Esophagus muscularis mucosa (tissue), 4 donors: ENCODE data around the gene LGALS16. TPM values are rescaled to one million over a fixed set of nuclear protein-coding genes. Genes with fewer than 3 reads are reported as not detected.

Experiments used
- DNase-seq: peaks from one replicate; pipeline ENCODE4 v3.0.0-alpha.2; 2017; ENCODE audit errors: extremely low spot score
- H3K27ac ChIP-seq, 4 donors: fragments of 200-600 bp; sonication (generic); replicated peaks in 1 of 4; 1 replicate in 3 of 4; 2 replicates in 1 of 4; pipeline ENCODE4 v1.5.1; 2016 to 2019; ENCODE audit warnings: mild to moderate bottlenecking in 1 of 4
- H3K27me3 ChIP-seq, 4 donors: fragments of 200-600 bp; sonication (generic); one replicate each; pipeline versions ENCODE4 v1.5.1 to v1.6.0; 2016 to 2019
- H3K36me3 ChIP-seq, 4 donors: fragments of 200-600 bp; sonication (generic); one replicate each; pipeline ENCODE4 v1.5.1; 2016 to 2019
- H3K4me1 ChIP-seq, 4 donors: fragments of 200-600 bp; sonication (generic); one replicate each; pipeline ENCODE4 v1.5.1; 2016 to 2019
- H3K4me3 ChIP-seq, 4 donors: fragments of 200-600 bp; sonication (generic); 1 replicate in 2 of 4; 2 replicates in 2 of 4; pipeline ENCODE4 v1.5.1; 2016 to 2019; ENCODE audit warnings: mild to moderate bottlenecking in 4 of 4, moderate library complexity in 1 of 4
- H3K9me3 ChIP-seq, 4 donors: fragments of 200-600 bp; sonication (generic); 1 replicate in 3 of 4; 2 replicates in 1 of 4; pipeline ENCODE4 v1.5.1; 2016 to 2019
- CTCF ChIP-seq, 3 experiments: fragments of 200-600 bp in 2 of 3; fragments of 450-650 bp in 1 of 3; sonication (generic) in 2 of 3; IDR thresholded peaks; one replicate each; pipeline ENCODE4 v1.5.1; 2017 to 2019; ENCODE audit warnings: antibody characterized with exemption in 3 of 3, mild to moderate bottlenecking in 2 of 3, moderate library complexity in 1 of 3
- EP300 ChIP-seq: sonication (generic); formaldehyde crosslinking; IDR thresholded peaks from one replicate; pipeline ENCODE4 v1.6.1; 2017; ENCODE audit warnings: antibody characterized with exemption
- POLR2A ChIP-seq: fragments of 450-650 bp; IDR thresholded peaks from one replicate; pipeline ENCODE4 v1.6.1; 2017; ENCODE audit warnings: antibody characterized with exemption, moderate library complexity, mild to moderate bottlenecking, low read depth
- POLR2AphosphoS5 ChIP-seq, 2 donors: sonication (generic); formaldehyde crosslinking; IDR thresholded peaks; one replicate each; pipeline ENCODE4 v1.6.1; 2017; ENCODE audit warnings: antibody characterized with exemption in 2 of 2
- WGBS: methylation state at CpG from one replicate; pipeline ENCODE4 v1.1.5; 2018; 5-methylcytosine and 5-hydroxymethylcytosine counted together
- intact Hi-C: fragments of 100-400 bp; cut with DNase I; formaldehyde crosslinking; loops from one replicate; pipeline ENCODE4 v1.15.1; 2023
- total RNA-seq, 4 donors: library from RNA; depleted of rRNA; stranded (reverse); fragments of >200 nt; gene quantifications; one replicate each; pipeline versions ENCODE4 v1.1.0 to v1.2.1, GENCODE V29; 2016

LGALS16 gene
- total RNA-seq, 4 donors from 2014 or later, result not detected

DNA sequence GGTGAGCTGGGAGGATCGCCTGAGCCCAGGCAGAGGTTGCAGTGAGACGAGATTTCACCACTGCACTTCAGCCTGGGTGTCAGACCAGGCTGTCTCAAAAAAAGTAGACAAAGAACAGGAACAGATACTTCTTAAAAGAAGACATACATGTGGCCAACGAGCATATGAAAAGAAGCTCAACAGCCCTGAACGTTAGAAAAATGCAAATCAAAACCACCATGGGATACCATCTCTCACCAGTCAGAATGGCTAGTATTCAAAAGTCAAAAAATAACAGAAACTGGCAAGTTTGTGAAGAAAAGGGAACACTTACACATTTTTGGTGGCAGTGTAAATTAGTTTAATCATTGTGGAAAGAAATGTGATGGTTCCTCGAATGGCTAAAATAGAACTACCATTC lies 45.6 kb downstream of the LGALS16 start:
- Histone ChIP-seq H3K9me3 (no peaks in the 10 kb centered on the region), H3K27me3 (peaks cover 0 to 26% (median 0%) of the 10 kb centered on the region in 4 donors), H3K27ac (no peak overlapping the region), H3K4me1 (no peaks in the 10 kb centered on the region), H3K36me3 (no peaks in the 10 kb centered on the region), H3K4me3 (no peak overlapping the region)
- intact Hi-C loops, result no loop called here
- TF ChIP-seq EP300 (no peak), CTCF (IDR thresholded peaks at IDR 0.05) (no peak), POLR2AphosphoS5 (IDR thresholded peaks at IDR 0.05) (no peak), POLR2A (no peak)
- WGBS, result 71% methylated on average over 5 of the region's 5 CpGs
- DNase-seq, result no peak

GRCh38 chr19:39704181-39705044 lies 48.7 kb downstream of the LGALS16 start, which contains the start of gene LGALS14:
TSS of gene LGALS14 (plus strand) at chr19:39704481. CDS start at chr19:39704529, 48 bp downstream.
- no peaks in the 10 kb centered on the region for H3K9me3 ChIP-seq
- 43% methylated on average over 6 of the region's 6 CpGs for WGBS
- no peak for DNase-seq
- no peaks in the 10 kb centered on the region for H3K4me1 ChIP-seq
- intact Hi-C loops, result no loop called here
- no peaks in the 10 kb centered on the region for H3K36me3 ChIP-seq
- peaks cover 0 to 13% (median 0%) of the 10 kb centered on the region in 4 donors for H3K27me3 ChIP-seq
- no peak within 1 kb of the TSS for H3K27ac ChIP-seq
- TF ChIP-seq CTCF (IDR thresholded peaks at IDR 0.05) (no peak), POLR2A (no peak), POLR2AphosphoS5 (IDR thresholded peaks at IDR 0.05) (no peak), EP300 (no peak)
- H3K4me3 ChIP-seq, result no peak within 1 kb of the TSS

GRCh38 chr19:39705578-39706188 lies 50.0 kb downstream of the LGALS16 start:
- no peak for DNase-seq
- Histone ChIP-seq H3K4me3 (no peak overlapping the region), H3K9me3 (no peaks in the 10 kb centered on the region), H3K4me1 (no peaks in the 10 kb centered on the region), H3K36me3 (no peaks in the 10 kb centered on the region), H3K27me3 (peaks cover 0 to 11% (median 0%) of the 10 kb centered on the region in 4 donors), H3K27ac (no peak overlapping the region)
- TF ChIP-seq POLR2AphosphoS5 (IDR thresholded peaks at IDR 0.05) (no peak), POLR2A (no peak), EP300 (no peak), CTCF (IDR thresholded peaks at IDR 0.05) (no peak)
- WGBS, result 66% methylated on average over 8 of the region's 8 CpGs
- intact Hi-C loops, result no loop called here

- intact Hi-C loops, result no loop called here
- no peaks in the 10 kb centered on the region for H3K4me1 ChIP-seq
- no peaks in the 10 kb centered on the region for H3K27me3 ChIP-seq
- H3K4me3 ChIP-seq, result no peak overlapping the region
- WGBS, result 81% methylated on average over 6 of the region's 6 CpGs
- DNase-seq, result no peak
- H3K36me3 ChIP-seq, result no peaks in the 10 kb centered on the region
- no peak overlapping the region for H3K27ac ChIP-seq
- H3K9me3 ChIP-seq, result no peaks in the 10 kb centered on the region
- TF ChIP-seq EP300, result no peak
- no peak for TF ChIP-seq POLR2AphosphoS5 (IDR thresholded peaks at IDR 0.05)
- no peak for TF ChIP-seq POLR2A
Observed at GRCh38 chr19:39708594-39708993, 52.9 kb downstream of the LGALS16 start.
